BJ (cell line): ENCODE results near the gene ZKSCAN7. TPM values are rescaled to one million over a fixed set of nuclear protein-coding genes. Genes with fewer than 3 reads are reported as not detected.
"Not testable (repeated sequence)": the region's sequence is repeated elsewhere in the genome, so short reads cannot be mapped to it uniquely, and the experiment has no call there.

Experiments used
- CTCF ChIA-PET: fragments of 350-600 bp; formaldehyde crosslinking; extraction: SDS; loops from one replicate; lab custom pipeline; 2021; ENCODE audit warnings: antibody characterized with exemption, inconsistent platforms; lab: Yijun Ruan, JAX
- POLR2A ChIA-PET: fragments of 300-600 bp; sonication (Branson Sonifier 250); formaldehyde crosslinking; extraction: SDS; loops from one replicate; lab custom pipeline; 2021; ENCODE audit warnings: antibody characterized with exemption; lab: Charles Lee
- DNase-seq: peaks from one replicate; pipeline ENCODE4 v3.0.0-alpha.2; 2011; ENCODE audit warnings: low read depth
- H3K27me3 ChIP-seq: 2 replicates; pipeline ENCODE4 v1.6.0; 2011; ENCODE audit warnings: low read length; ENCODE audit not compliant: control insufficient read depth, insufficient read depth
- H3K36me3 ChIP-seq: 2 replicates; pipeline ENCODE4 v1.5.1; 2011; ENCODE audit warnings: low read length; ENCODE audit not compliant: control insufficient read depth, insufficient read depth
- H3K4me3 ChIP-seq: 2 replicates; pipeline ENCODE4 v1.5.1; 2011; ENCODE audit warnings: low read depth, mild to moderate bottlenecking, control low read depth, low read length
- polyA plus RNA-seq: library from polyadenylated mRNA; depleted of rRNA; stranded (reverse); fragments of >200 nt; gene quantifications from 2 replicates; pipeline ENCODE4 v1.2.3, GENCODE V29; 2011
- TF ChIP-seq, protein P1 (sequence below): IDR thresholded peaks from 2 replicates; pipeline ENCODE4 v1.5.1; 2011; ENCODE audit warnings: low read depth, mild to moderate bottlenecking, control low read depth, inconsistent platforms, low read length, moderate library complexity; ENCODE audit not compliant: insufficient read depth

ZKSCAN7 gene
- polyA plus RNA-seq, 1 experiment: 4.8 TPM

DNA sequence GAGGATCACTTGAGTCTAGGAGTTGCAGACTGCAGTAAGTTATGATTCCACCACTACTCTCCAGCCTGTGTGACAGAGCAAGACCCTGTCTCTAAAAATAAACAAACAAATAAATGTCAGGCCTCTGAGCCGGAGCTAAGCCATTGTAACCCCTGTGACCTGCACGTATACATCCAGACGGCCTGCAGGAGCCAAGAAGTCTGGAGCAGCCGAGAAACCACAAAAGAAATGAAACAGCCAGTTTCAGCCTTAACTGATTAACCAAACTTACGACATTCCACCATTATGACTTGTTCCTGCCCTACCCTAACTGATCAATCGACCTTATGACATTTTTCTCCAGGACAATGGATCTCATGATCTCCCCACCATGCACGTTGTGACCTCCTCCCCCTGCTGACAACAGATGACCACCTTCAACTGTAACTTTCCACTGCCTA, 32.5 kb upstream of the ZKSCAN7 start:
- ChIA-PET CTCF (interaction anchor here (0.7 kb wide), 1 partner anchor 200 kb away, joined by 3 read pairs; no protein-coding TSS in a partner anchor), POLR2A (no interaction called here)
- no peak overlapping the region for H3K4me3 ChIP-seq
- no peak for DNase-seq
- no peaks in the 10 kb centered on the region for H3K36me3 ChIP-seq
- peaks cover 1% of the 10 kb centered on the region for H3K27me3 ChIP-seq
- TF ChIP-seq, protein P1, sequence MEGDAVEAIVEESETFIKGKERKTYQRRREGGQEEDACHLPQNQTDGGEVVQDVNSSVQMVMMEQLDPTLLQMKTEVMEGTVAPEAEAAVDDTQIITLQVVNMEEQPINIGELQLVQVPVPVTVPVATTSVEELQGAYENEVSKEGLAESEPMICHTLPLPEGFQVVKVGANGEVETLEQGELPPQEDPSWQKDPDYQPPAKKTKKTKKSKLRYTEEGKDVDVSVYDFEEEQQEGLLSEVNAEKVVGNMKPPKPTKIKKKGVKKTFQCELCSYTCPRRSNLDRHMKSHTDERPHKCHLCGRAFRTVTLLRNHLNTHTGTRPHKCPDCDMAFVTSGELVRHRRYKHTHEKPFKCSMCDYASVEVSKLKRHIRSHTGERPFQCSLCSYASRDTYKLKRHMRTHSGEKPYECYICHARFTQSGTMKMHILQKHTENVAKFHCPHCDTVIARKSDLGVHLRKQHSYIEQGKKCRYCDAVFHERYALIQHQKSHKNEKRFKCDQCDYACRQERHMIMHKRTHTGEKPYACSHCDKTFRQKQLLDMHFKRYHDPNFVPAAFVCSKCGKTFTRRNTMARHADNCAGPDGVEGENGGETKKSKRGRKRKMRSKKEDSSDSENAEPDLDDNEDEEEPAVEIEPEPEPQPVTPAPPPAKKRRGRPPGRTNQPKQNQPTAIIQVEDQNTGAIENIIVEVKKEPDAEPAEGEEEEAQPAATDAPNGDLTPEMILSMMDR: no peak

DNA sequence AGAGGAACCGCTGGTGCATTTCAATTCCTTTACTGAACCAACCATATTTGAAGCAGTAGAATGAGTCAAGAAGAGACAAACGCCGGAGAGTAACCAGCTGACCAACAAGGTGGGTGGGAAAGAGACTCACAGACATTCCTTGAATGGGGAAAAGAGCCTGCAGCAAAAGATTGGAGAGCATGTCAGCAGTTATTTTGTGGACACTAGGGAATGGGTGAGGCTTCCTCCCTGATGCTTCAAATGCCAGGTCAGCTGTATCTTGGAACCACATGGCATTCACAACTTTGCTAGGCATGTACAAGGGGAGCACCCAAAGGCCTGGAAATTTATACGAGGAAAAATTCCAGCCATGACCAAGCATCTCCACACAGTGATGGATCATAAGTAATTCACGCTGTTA, 29.9 kb upstream of the ZKSCAN7 start:
- H3K4me3 ChIP-seq: no peak overlapping the region
- DNase-seq: no peak
- TF ChIP-seq, protein P1: no peak
- no peaks in the 10 kb centered on the region for H3K36me3 ChIP-seq
- CTCF ChIA-PET: no interaction called here
- POLR2A ChIA-PET: no interaction called here
- H3K27me3 ChIP-seq: peaks cover 4% of the 10 kb centered on the region

DNA sequence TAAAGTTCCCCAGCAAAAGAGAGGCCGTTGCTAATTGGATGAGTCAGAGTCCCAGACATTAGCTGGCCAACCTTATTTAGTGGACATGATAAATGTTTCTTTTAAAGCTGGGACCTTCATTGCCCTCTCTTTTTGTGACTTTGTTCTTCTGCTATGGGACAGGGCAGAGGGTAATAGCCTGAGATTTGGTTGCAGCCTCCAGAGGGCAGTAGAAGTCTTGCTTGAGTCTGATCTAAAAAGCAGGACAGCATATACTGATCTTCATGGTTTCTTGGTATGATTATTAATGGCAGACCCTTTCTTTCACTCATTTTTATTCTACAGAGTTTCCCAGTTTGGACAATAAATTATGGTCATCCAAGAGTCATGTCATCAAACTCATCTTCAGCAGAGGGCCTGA, 25.1 kb upstream of the ZKSCAN7 start:
- Histone ChIP-seq H3K4me3 (no peak overlapping the region), H3K27me3 (peaks cover 4% of the 10 kb centered on the region), H3K36me3 (no peaks in the 10 kb centered on the region)
- ChIA-PET CTCF (interaction anchor here (0.8 to 1.2 kb wide), 5 partner anchors 9 to 394 kb away, joined by 3 to 5 read pairs (median 3); no protein-coding TSS in a partner anchor), POLR2A (no interaction called here)
- no peak for DNase-seq
- TF ChIP-seq, protein P1: peak; percentile 24

- CTCF ChIA-PET: interaction anchor here (1.0 kb wide), 1 partner anchor 383 kb away, joined by 4 read pairs; no protein-coding TSS in a partner anchor
- TF ChIP-seq, protein P1: no peak
- peaks cover 4% of the 10 kb centered on the region for H3K27me3 ChIP-seq
- POLR2A ChIA-PET: no interaction called here
- no peak overlapping the region for H3K4me3 ChIP-seq
- no peaks in the 10 kb centered on the region for H3K36me3 ChIP-seq
- no peak for DNase-seq
Measured at GRCh38 chr3:44530911-44531310, 24.1 kb upstream of the ZKSCAN7 start.

- POLR2A ChIA-PET: not testable (repeated sequence)
Measured at GRCh38 chr3:44534659-44535058, 20.3 kb upstream of the ZKSCAN7 start.

GRCh38 chr3:44535364-44535763, 19.6 kb upstream of the ZKSCAN7 start:
- POLR2A ChIA-PET: no interaction called here
- no peak for DNase-seq
- TF ChIP-seq, protein P1: no peak
- Histone ChIP-seq H3K27me3 (peaks cover 6% of the 10 kb centered on the region), H3K36me3 (no peaks in the 10 kb centered on the region), H3K4me3 (no peak overlapping the region)
- CTCF ChIA-PET: interaction anchor here (1.0 kb wide), 2 partner anchors 9 to 379 kb away, joined by 3 to 4 read pairs; no protein-coding TSS in a partner anchor

More at GRCh38 chr3:44534659-44535058, 20.3 kb upstream of the ZKSCAN7 start:
- not testable (repeated sequence) for H3K27me3 ChIP-seq, H3K36me3 ChIP-seq, H3K4me3 ChIP-seq, DNase-seq
- CTCF ChIA-PET: interaction anchor here (0.6 to 2.9 kb wide), 3 partner anchors 72 to 382 kb away, joined by 4 to 27 read pairs (median 5); no protein-coding TSS in a partner anchor

GRCh38 chr3:44544811-44545210, 10.2 kb upstream of the ZKSCAN7 start:
- CTCF ChIA-PET, H3K36me3 ChIP-seq, DNase-seq, POLR2A ChIA-PET, H3K4me3 ChIP-seq, H3K27me3 ChIP-seq: not testable (repeated sequence)
